ENCODE results near the gene TST.

Gene TST

GRCh38 chr22:37043209-37043827, 24.1 kb upstream of the TST start:
- H3K4me1 ChIP-seq (ENCODE audit: low read length) = peaks cover 23% of the 10 kb centered on the region
- H3K27ac ChIP-seq (ENCODE audit: low read length) = no peak overlapping the region
- 0 out of 2 replicates have a peak overlapping the region, but pooled peaks have one; percentile 8 for H2AFZ ChIP-seq (ENCODE audit: low read depth, low read length)
- H4K20me1 ChIP-seq (ENCODE audit: insufficient read depth, low read length) = no peaks in the 10 kb centered on the region
- H3K36me3 ChIP-seq (replicated peaks; ENCODE audit: low read depth, low read length) = no peaks in the 10 kb centered on the region
- no peaks in the 10 kb centered on the region for H3K79me2 ChIP-seq (ENCODE audit: low read length)
- H3K4me3 ChIP-seq (ENCODE audit: low read length) = no peak overlapping the region
- peak overlapping the region; percentile 62; the same call in 1 of the 2 replicates for H3K4me2 ChIP-seq (ENCODE audit: low read length)
- TF ChIP-seq CTCF (IDR thresholded peaks at IDR 0.05; ENCODE audit: low read depth, low read length) (no peak), EZH2phosphoT487 (IDR thresholded peaks at IDR 0.05; ENCODE audit: low read depth) (no peak)
- H3K27me3 ChIP-seq (ENCODE audit: low read depth, low read length) = peaks cover 13% of the 10 kb centered on the region
- no peak overlapping the region for H3K9ac ChIP-seq (ENCODE audit: low read length)
- H3K9me3 ChIP-seq (ENCODE audit: insufficient read depth, low read length) = no peaks in the 10 kb centered on the region

- TF ChIP-seq CTCF (IDR thresholded peaks at IDR 0.05; ENCODE audit: low read depth, low read length) = no peak
- no peak for TF ChIP-seq EZH2phosphoT487 (IDR thresholded peaks at IDR 0.05; ENCODE audit: low read depth)
- Histone ChIP-seq H3K27ac (ENCODE audit: low read length) (no peak overlapping the region), H3K4me1 (ENCODE audit: low read length) (peaks cover 10% of the 10 kb centered on the region), H3K36me3 (replicated peaks; ENCODE audit: low read depth, low read length) (no peaks in the 10 kb centered on the region), H3K9ac (ENCODE audit: low read length) (no peak overlapping the region), H3K4me2 (ENCODE audit: low read length) (no peak overlapping the region), H2AFZ (ENCODE audit: low read depth, low read length) (no peak overlapping the region), H3K4me3 (ENCODE audit: low read length) (no peak overlapping the region), H4K20me1 (ENCODE audit: insufficient read depth, low read length) (no peaks in the 10 kb centered on the region), H3K27me3 (ENCODE audit: low read depth, low read length) (peaks cover 35% of the 10 kb centered on the region), H3K9me3 (ENCODE audit: insufficient read depth, low read length) (no peaks in the 10 kb centered on the region), H3K79me2 (ENCODE audit: low read length) (no peaks in the 10 kb centered on the region)
These were observed 20.2 kb upstream of the TST start for GRCh38 chr22:37039466-37039865.

- Histone ChIP-seq H4K20me1 (ENCODE audit: insufficient read depth, low read length) (no peaks in the 10 kb centered on the region), H3K4me1 (ENCODE audit: low read length) (no peaks in the 10 kb centered on the region), H3K36me3 (replicated peaks; ENCODE audit: low read depth, low read length) (no peaks in the 10 kb centered on the region), H2AFZ (ENCODE audit: low read depth, low read length) (no peak overlapping the region), H3K27me3 (ENCODE audit: low read depth, low read length) (peaks cover 35% of the 10 kb centered on the region), H3K4me3 (ENCODE audit: low read length) (no peak overlapping the region), H3K9ac (ENCODE audit: low read length) (no peak overlapping the region), H3K4me2 (ENCODE audit: low read length) (no peak overlapping the region), H3K27ac (ENCODE audit: low read length) (no peak overlapping the region), H3K9me3 (ENCODE audit: insufficient read depth, low read length) (no peaks in the 10 kb centered on the region), H3K79me2 (ENCODE audit: low read length) (no peaks in the 10 kb centered on the region)
- TF ChIP-seq CTCF (IDR thresholded peaks at IDR 0.05; ENCODE audit: low read depth, low read length) = no peak
- no peak for TF ChIP-seq EZH2phosphoT487 (IDR thresholded peaks at IDR 0.05; ENCODE audit: low read depth)
These were observed 18.4 kb upstream of the TST start for GRCh38 chr22:37037669-37038068.

GRCh38 chr22:37036655-37037377, 17.6 kb upstream of the TST start:
- peaks cover 35% of the 10 kb centered on the region for H3K27me3 ChIP-seq (ENCODE audit: low read depth, low read length)
- no peak overlapping the region for H3K27ac ChIP-seq (ENCODE audit: low read length)
- no peaks in the 10 kb centered on the region for H3K79me2 ChIP-seq (ENCODE audit: low read length)
- no peaks in the 10 kb centered on the region for H4K20me1 ChIP-seq (ENCODE audit: insufficient read depth, low read length)
- H3K9me3 ChIP-seq (ENCODE audit: insufficient read depth, low read length) = no peaks in the 10 kb centered on the region
- no peak overlapping the region for H3K4me3 ChIP-seq (ENCODE audit: low read length)
- no peak overlapping the region for H2AFZ ChIP-seq (ENCODE audit: low read depth, low read length)
- H3K9ac ChIP-seq (ENCODE audit: low read length) = no peak overlapping the region
- no peaks in the 10 kb centered on the region for H3K4me1 ChIP-seq (ENCODE audit: low read length)
- no peak overlapping the region for H3K4me2 ChIP-seq (ENCODE audit: low read length)
- H3K36me3 ChIP-seq (replicated peaks; ENCODE audit: low read depth, low read length) = no peaks in the 10 kb centered on the region
- TF ChIP-seq EZH2phosphoT487 (IDR thresholded peaks at IDR 0.05; ENCODE audit: low read depth) (no peak), CTCF (IDR thresholded peaks at IDR 0.05; ENCODE audit: low read depth, low read length) (no peak)

All from OCI-LY3 (cell line).